Spleen (tissue), 11 donors: ENCODE results near the gene KLHL26. TPM values are rescaled to one million over a fixed set of nuclear protein-coding genes. Genes with fewer than 3 reads are reported as not detected.

ENCODE experiments used
- DNase-seq: peaks from one replicate; pipeline ENCODE4 v3.0.0-alpha.2; 2020
- H3K27ac ChIP-seq, 8 donors: fragments of 200-600 bp; sonication (generic) in 7 of 8; 1 replicate in 4 of 8; 2 replicates in 4 of 8; pipeline versions ENCODE4 v1.5.0 to v1.8.0; 2016 to 2021; ENCODE audit warnings: inconsistent platforms in 4 of 8, mild to moderate bottlenecking in 4 of 8, moderate library complexity in 1 of 8
- H3K27me3 ChIP-seq, 7 donors: fragments of 200-600 bp; sonication (generic) in 6 of 7; replicated peaks in 1 of 7; 1 replicate in 4 of 7; 2 replicates in 3 of 7; pipeline versions ENCODE4 v1.5.0 to v1.8.0; 2016 to 2021; ENCODE audit warnings: inconsistent platforms in 3 of 7, mild to moderate bottlenecking in 1 of 7
- H3K36me3 ChIP-seq, 6 donors: fragments of 200-600 bp; sonication (generic) in 5 of 6; 1 replicate in 4 of 6; 2 replicates in 2 of 6; pipeline versions ENCODE4 v1.5.0 to v1.8.0; 2016 to 2021; ENCODE audit warnings: inconsistent platforms in 2 of 6
- H3K4me1 ChIP-seq, 6 donors: fragments of 200-600 bp; sonication (generic) in 5 of 6; 1 replicate in 3 of 6; 2 replicates in 3 of 6; pipeline versions ENCODE4 v1.5.0 to v1.8.0; 2016 to 2021; ENCODE audit warnings: inconsistent platforms in 3 of 6
- H3K4me3 ChIP-seq, 8 donors: fragments of 200-600 bp; sonication (generic) in 7 of 8; 1 replicate in 4 of 8; 2 replicates in 4 of 8; pipeline versions ENCODE4 v1.5.0 to v1.8.0; 2016 to 2021; ENCODE audit warnings: inconsistent platforms in 4 of 8, mild to moderate bottlenecking in 4 of 8, moderate library complexity in 2 of 8
- H3K9me3 ChIP-seq, 8 donors: fragments of 200-600 bp; sonication (generic) in 7 of 8; 1 replicate in 4 of 8; 2 replicates in 4 of 8; pipeline versions ENCODE4 v1.5.0 to v1.8.0; 2016 to 2021; ENCODE audit warnings: inconsistent platforms in 4 of 8
- POLR2A ChIP-seq, 3 donors: fragments of 450-650 bp; IDR thresholded peaks; one replicate each; pipeline ENCODE4 v1.5.1; 2017; ENCODE audit warnings: antibody characterized with exemption in 3 of 3, mild to moderate bottlenecking in 1 of 3
- POLR2AphosphoS5 ChIP-seq, 3 donors: sonication (generic); formaldehyde crosslinking; IDR thresholded peaks; one replicate each; pipeline ENCODE4 v1.5.1; 2017; ENCODE audit warnings: antibody characterized with exemption in 3 of 3
- WGBS, 5 donors: extraction: QIAGEN DNeasy Blood & Tissue Kit in 3 of 5; methylation state at CpG; one replicate each; pipeline versions ENCODE4 v1.1.5 to v1.1.7; 2013 to 2018; 5-methylcytosine and 5-hydroxymethylcytosine counted together
- intact Hi-C: fragments of 100-400 bp; cut with DNase I; formaldehyde crosslinking; loops from one replicate; pipeline ENCODE4 v1.15.0; 2023; ENCODE audit warnings: low total_unique reads
- polyA plus RNA-seq, 3 donors: library from polyadenylated mRNA; stranded (reverse); fragments of 200-250 nt; gene quantifications; one replicate each; pipeline ENCODE4 v1.2.1, GENCODE V29; 2013
- total RNA-seq, 7 donors: library from RNA; depleted of rRNA in 3 of 7; stranded (reverse); fragments of >200 nt in 3 of 7; fragmentation: NEBNext Ultra II Directional in 4 of 7; extraction: Animal tissue kit (Norgen Biotek cat#: 25700) in 4 of 7; gene quantifications; one replicate each; pipeline versions ENCODE4 v1.1.0 to v1.2.1, GENCODE V29; 2016 to 2021
- TF ChIP-seq, protein P1 (sequence below), 11 experiments: fragments of 200-600 bp in 7 of 11; fragments of 450-650 bp in 4 of 11; sonication (generic) in 4 of 11; IDR thresholded peaks in 8 of 11; conservative IDR thresholded peaks in 3 of 11; 1 replicate in 7 of 11; 2 replicates in 4 of 11; pipeline versions ENCODE4 v1.4.0 to v1.8.0; 2016 to 2021; ENCODE audit warnings: antibody characterized with exemption in 11 of 11, inconsistent platforms in 4 of 11, mild to moderate bottlenecking in 1 of 11
- donor health status: healthy with polysubstance abuse.
- donor health status: DM: no; HTN: no; CAD: no; lungs with moderate emphysema.
- donor health status: DM: no; HTN: no; CAD: no.
- donor health status: Bipolar disorder and iron deficiency.
- donor health status: healthy.
- donor health status: DM: no; HTN: no; CAD: no.
- donor health status: DM: yes; HTN: yes; CAD: no.

KLHL26 gene
- total and polyA plus RNA-seq, 10 donors: 1.7 to 23.1 (median 7.2) TPM

DNA sequence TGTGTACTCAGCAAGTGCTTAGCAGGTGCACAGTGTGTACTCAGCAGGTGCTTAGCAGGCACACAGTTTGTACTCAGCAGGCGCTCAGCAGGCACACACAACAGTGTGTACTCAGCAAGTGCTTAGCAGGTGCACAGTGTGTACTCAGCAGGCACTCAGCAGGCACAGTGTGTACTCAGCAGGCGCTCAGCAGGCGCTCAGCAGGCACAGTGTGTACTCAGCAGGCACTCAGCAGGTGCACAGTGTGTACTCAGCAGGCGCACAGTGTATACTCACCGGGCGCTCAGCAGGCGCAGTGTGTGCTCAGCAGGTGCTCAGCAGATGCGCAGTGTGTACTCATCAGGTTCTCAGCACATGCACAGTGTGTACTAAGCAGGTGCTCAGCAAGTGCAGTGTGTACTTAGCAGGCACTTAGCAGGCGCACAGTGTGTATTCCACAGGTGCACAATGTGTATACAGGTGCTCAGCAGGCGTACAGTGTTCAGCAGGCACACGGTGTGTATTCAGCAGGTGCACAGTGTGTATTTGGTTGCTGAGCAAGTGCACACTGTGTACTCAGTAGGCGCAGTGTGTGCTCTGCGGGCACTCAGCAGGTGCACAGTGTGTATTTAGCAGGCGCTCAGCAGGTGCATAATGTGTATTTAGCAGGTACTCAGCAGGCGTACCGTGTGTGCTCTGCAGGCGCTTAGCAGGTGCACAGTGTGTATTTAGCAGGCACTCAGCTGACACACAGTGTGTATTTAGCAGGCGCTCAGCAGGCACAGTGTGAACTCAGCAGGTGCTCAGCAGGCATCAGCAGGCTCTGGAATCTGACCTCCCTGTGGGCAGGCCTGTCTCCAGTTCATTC is 61.7 kb downstream of the KLHL26 start:
- TF ChIP-seq, protein P1, sequence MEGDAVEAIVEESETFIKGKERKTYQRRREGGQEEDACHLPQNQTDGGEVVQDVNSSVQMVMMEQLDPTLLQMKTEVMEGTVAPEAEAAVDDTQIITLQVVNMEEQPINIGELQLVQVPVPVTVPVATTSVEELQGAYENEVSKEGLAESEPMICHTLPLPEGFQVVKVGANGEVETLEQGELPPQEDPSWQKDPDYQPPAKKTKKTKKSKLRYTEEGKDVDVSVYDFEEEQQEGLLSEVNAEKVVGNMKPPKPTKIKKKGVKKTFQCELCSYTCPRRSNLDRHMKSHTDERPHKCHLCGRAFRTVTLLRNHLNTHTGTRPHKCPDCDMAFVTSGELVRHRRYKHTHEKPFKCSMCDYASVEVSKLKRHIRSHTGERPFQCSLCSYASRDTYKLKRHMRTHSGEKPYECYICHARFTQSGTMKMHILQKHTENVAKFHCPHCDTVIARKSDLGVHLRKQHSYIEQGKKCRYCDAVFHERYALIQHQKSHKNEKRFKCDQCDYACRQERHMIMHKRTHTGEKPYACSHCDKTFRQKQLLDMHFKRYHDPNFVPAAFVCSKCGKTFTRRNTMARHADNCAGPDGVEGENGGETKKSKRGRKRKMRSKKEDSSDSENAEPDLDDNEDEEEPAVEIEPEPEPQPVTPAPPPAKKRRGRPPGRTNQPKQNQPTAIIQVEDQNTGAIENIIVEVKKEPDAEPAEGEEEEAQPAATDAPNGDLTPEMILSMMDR (IDR thresholded peaks at IDR 0.05 in 8 of 11, conservative IDR thresholded peaks at IDR 0.05 in 3 of 11): no peak
- TF ChIP-seq POLR2A (IDR thresholded peaks at IDR 0.05) (no peak), POLR2AphosphoS5 (IDR thresholded peaks at IDR 0.05) (no peak)
- intact Hi-C loops: no loop called here
- H3K4me1 ChIP-seq: peaks cover 12 to 54% (median 32%) of the 10 kb centered on the region in 6 donors
- peak overlapping the region in 3 of 8 donors; percentile 80 to 85 (median 84) for H3K27ac ChIP-seq
- no peak overlapping the region for H3K4me3 ChIP-seq
- DNase-seq: no peak
- H3K9me3 ChIP-seq: no peaks in the 10 kb centered on the region
- peaks cover 0 to 4% (median 0%) of the 10 kb centered on the region in 7 donors for H3K27me3 ChIP-seq
- WGBS, 5 donors: 89 to 100% (median 92%) methylated on average over 2 to 18 of the region's 18 CpGs
- no peaks in the 10 kb centered on the region for H3K36me3 ChIP-seq

DNA sequence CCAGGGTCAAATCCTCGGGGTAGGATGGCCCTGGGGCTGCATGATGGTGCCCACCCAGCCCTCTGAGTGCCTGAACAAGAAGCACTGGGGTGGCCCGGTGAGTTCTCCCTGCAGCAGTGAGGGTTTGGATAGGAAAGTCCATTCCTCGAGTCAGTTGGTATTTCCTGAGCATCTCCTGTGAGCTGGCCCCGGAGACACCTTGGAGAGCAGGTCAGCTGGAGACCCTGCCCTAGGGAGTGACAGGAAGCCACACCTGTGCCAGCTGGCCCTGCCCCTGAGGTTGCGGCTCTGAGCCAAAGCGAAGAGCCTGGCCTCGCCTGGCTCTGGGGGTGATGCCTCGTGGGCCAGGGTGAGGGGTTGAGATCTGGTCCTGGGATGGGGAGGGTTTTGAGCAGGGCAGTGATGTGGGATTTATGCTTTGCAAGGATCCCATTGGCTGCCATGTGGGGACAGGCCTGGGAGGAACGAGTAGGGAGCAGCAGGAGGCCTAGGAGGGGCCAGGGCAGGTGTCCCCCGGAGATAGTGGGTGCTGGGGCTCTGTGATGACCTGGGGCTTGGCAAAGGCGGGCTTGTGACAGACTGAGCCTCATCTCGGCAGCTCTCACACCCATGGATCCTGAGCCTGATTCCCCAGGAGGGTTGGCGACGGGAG is 62.7 kb downstream of the KLHL26 start:
- peak overlapping the region in 7 of 8 donors; percentile 43 to 87 (median 83) for H3K27ac ChIP-seq
- 46 to 69% (median 61%) methylated on average over 12 to 14 of the region's 14 CpGs for WGBS, 5 donors
- intact Hi-C loops: no loop called here
- no peaks in the 10 kb centered on the region for H3K36me3 ChIP-seq
- peaks cover 0 to 4% (median 0%) of the 10 kb centered on the region in 7 donors for H3K27me3 ChIP-seq
- H3K9me3 ChIP-seq: no peaks in the 10 kb centered on the region
- no peak for DNase-seq
- TF ChIP-seq POLR2A (IDR thresholded peaks at IDR 0.05): no peak
- TF ChIP-seq POLR2AphosphoS5 (IDR thresholded peaks at IDR 0.05): peak in 1 of 3 donors; percentile 21
- TF ChIP-seq, protein P1 (IDR thresholded peaks at IDR 0.05 in 8 of 11, conservative IDR thresholded peaks at IDR 0.05 in 3 of 11): no peak
- peak overlapping the region in 3 of 8 donors; percentile 50 to 69 (median 51) for H3K4me3 ChIP-seq
- peaks cover 12 to 54% (median 32%) of the 10 kb centered on the region in 6 donors for H3K4me1 ChIP-seq

DNA sequence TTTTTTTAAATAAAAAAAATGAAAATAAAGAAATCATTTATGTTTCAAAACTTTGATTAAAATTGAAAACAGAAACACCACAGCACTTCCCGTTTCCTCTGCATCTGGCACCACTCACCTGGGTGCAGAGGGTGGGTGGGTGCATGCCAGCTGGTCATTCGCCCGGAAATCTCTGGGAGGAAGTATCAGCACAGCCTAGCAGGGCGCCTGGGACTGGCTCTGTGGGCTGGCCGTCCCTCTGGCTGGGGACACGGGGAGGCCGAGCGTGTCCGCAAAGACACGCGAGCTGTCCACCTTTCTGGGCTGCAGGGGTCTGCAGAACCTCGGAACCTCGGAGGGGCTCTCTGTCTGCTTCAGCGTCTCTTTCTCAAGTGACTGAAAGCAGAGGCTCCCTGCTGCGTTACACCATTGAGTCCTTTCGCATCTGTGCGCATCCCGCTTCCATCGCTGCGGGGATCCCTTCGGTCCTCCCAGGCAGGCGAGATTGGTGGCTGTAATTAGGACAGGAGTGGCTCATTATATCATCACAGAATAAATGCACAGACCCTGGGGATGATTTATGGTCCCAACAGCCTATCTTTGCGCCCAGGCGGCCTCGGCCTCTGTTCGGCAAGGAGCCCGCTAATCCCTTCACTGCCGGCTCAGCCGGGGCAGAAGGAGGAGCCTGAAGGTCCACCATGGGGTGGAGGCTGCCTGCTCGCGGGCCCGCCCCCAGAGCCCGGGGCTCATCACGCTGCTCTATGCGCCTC is 63.8 kb downstream of the KLHL26 start:
- 0 to 2% (median 1%) methylated on average over 21 to 35 of the region's 35 CpGs for WGBS, 5 donors
- Histone ChIP-seq H3K27ac (peak overlapping the region; percentile 11 to 87 (median 82)), H3K9me3 (no peaks in the 10 kb centered on the region), H3K4me1 (peaks cover 12 to 54% (median 32%) of the 10 kb centered on the region in 6 donors), H3K27me3 (peaks cover 0 to 4% (median 0%) of the 10 kb centered on the region in 7 donors), H3K4me3 (peak overlapping the region; percentile 14 to 69 (median 48)), H3K36me3 (no peaks in the 10 kb centered on the region)
- intact Hi-C loops: no loop called here
- TF ChIP-seq, protein P1 (IDR thresholded peaks at IDR 0.05 in 8 of 11, conservative IDR thresholded peaks at IDR 0.05 in 3 of 11): no peak
- TF ChIP-seq POLR2AphosphoS5 (IDR thresholded peaks at IDR 0.05): peak; percentile 75 to 79 (median 76)
- DNase-seq: peak; percentile 93
